ENCODE data around the gene PRKCA.

GRCh38 chr17:66655861-66656260 lies 353.4 kb downstream of the PRKCA start:
- TF ChIP-seq CTCF (conservative IDR thresholded peaks at IDR 0.05; ENCODE audit: low read length) (no peak), EZH2phosphoT487 (IDR thresholded peaks at IDR 0.05; ENCODE audit: borderline replicate concordance) (no peak)
